HG02938 (cell line): ENCODE results near the gene NRK.
"Not testable (repeated sequence)": the region's sequence is repeated elsewhere in the genome, so short reads cannot be mapped to it uniquely, and the experiment has no call there.

ENCODE experiments used
- ATAC-seq: cut with Tn5 transposase; IDR thresholded peaks from one replicate; pipeline ENCODE4 v1.9.1; 2021; ENCODE audit warnings: mild to moderate bottlenecking, moderate library complexity; ENCODE audit not compliant: unreplicated experiment

NRK gene

GRCh38 chrX:105876658-105877057 is 54.3 kb downstream of the NRK start:
- ATAC-seq = no peak

- ATAC-seq = no peak
Measured at GRCh38 chrX:105880491-105880890, 58.2 kb downstream of the NRK start.

DNA sequence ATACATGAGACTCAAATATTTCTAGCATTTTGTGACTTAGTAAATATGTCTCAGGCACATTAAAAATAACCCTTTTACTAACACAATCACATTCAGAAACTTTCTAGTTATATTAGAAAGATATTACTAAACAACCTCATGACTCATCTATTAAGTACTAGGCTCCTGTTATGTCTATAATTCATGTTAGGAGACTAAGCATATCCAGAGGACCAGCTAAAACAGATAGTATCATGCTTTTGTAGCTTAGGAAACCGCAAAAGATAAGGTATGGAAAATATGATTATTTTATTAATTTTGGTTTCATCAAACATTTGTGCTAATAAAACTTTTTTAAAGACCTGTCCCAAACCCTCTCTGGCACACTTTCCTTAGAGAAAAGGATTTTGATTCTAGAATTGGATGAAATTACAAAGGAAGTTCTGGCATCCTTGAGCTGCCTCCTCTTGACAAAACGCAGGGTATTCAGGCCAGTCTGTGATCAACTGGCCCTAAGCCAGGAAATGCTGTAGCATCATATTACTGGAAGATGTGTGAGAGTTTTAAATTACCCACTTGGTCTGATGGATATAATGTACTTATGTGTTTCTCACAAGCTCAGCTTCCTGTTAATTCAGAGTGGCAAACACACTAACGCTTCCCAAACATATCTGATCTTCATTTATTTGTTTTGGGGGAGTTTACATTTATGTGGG is 60.4 kb downstream of the NRK start:
- no peak for ATAC-seq

- ATAC-seq = no peak
Measured at GRCh38 chrX:105894721-105895120, 72.4 kb downstream of the NRK start.

DNA sequence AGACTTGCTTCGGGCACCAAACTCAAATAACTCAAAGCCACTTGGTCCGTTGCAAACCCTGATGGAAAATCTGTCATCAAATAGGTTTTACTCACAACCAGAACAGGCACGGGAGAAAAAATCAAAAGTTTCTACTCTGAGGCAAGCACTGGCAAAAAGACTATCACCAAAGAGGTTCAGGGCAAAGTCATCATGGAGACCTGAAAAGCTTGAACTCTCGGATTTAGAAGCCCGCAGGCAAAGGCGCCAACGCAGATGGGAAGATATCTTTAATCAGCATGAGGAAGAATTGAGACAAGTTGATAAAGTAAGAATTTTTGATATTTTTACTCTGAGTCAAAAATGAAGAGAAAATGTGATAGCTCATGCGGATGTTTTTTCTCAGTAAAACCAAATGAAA is 87.2 kb downstream of the NRK start:
- no peak for ATAC-seq

DNA sequence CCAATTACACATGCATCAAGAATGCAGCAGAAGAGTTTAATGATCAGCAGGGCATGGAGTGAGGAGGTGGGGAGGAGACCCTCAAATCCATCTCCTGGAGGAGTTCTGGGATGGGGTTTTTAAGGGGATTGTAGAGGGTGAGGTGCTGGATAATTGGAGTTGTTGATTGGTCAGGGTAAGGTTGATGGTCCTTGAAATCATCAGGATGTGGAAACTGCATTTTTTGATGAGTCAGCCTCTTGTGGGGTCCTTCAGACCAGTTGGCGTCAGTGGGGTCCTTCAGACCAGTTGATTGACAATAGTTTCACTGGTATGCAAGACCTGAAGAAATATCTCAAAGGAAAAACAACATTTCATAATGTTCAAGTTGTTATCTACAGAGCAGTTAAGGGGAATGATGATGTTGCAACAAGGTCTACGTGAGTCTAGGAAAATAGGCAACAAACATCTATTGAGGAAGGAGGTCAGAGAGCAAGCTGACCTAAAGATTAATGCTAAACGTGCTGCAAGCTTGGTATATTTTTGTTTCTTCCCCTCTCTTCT is 88.3 kb downstream of the NRK start:
- ATAC-seq = no peak

DNA sequence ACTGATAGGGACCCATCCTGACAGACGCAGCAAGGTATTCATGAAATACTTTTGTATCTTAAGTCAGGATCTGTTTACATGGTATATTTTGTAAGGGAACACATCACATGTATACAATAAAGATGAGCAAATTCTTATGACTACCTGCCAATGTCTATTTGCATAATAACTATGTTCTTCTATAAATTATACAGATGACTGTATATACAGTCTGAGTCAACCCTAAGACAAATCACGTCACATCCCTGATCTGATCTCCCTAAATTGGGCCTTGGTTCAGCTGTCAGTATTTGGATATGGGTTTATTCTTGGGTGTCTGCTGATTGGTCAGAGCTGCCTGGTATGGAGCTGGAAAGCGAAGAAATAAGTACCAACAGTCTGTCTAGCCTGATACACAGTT is 122.9 kb downstream of the NRK start:
- no peak for ATAC-seq

DNA sequence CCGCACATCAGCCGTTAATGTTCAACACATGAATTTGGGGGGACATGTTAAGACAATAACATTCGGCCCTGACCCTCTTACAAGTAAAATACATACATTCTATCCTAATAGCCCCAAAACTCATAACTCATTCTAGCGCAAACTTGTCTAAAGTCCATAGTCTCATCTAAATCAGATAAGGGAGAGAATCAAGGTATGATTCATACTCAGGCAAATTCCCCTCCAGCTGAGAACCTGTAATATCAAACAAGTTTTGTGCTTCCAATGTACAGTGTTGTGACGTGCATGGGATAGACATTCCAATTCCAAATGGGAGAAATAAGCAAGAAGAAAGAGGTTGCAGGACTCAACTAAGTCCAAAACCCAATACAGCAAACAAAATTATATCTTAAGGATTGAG is 147.1 kb downstream of the NRK start:
- ATAC-seq = no peak

DNA sequence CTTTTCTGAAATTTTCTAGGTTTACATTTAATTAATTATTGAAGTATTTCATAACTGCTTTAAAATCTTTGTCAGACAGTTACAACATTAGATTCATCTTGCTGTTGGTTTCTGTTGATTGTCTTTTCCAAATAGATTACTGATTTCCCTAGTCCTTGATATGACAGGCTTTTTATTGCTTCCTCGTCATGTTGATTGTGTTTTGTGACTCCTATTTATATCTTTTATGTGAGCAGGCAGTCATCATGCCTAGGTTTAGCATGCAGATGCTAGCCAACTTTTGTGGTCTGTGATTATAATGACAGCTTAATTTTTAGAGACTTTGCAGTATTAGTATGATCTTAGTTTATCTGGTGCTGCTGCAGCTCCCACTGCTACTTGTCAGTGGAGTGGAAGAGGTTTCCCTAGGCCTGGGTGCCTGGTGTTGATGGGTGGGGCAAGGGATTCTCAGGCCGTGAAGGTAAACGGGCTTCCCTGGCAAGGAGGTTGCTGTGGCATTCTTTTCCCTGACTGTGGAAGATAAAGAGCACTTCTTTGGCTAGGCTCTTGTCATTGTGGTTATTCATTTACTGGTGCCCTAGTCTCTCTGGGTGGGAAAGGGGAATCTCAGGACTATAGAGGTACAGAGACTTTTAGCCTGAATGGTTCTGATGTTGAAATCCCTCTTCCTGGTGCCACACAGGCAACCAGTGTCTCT is 150.5 kb downstream of the NRK start:
- ATAC-seq = no peak

DNA sequence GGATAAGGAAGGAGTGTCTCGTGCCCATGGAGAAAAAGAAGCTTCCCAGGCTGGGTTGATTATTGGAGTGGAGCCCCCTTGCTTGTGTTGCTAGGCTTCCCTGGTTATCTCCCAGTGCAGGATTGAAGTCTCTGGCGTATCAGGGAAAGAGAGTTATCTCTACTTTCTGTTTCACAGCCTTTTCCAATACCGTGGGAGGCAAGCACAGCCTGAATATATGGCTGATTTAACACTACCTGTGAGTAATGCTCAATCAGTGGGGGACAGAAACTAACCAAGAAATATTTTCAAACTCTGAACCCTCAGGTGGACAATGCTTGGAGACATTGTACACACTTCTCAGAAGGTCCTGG is 151.0 kb downstream of the NRK start:
- ATAC-seq = no peak

DNA sequence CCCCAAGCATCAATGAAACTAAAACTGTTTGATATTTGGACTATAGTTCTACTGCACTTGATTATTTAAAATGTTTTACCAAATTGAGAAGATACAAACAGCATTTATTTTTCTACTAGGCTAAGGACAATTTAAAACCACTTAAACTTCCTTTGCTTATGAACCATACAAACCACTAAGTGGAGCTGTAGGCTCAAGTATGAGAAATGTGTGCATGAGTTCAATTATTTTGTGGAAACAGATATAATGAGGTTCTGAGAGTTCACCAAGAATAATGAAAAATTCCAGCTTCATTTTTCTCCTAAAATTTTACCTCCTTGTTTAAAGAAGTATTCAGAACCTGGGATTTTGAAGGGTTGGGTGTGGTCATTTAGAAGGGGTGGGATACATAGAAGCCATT is 153.0 kb downstream of the NRK start:
- no peak for ATAC-seq

- no peak for ATAC-seq
Measured at GRCh38 chrX:105981772-105982485, 159.6 kb downstream of the NRK start.

DNA sequence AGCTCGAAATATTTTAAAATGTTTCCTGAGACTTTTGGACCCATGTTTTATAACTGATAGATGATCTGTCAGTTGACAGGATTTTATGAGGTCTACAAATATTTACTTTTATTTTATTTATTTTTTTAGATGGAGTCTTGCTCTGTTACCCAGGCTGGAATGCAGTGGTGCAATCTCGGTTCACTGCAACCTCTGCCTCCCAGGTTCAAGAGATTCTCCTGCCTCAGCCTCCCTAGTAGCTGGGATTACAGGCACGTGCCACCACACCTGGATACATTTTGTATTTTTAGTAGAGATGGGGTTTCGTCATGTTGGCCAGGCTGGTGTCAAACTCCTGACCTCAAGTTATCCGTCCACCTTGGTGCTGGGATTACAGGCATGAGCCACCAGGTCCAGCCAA is 166.1 kb downstream of the NRK start:
- ATAC-seq = not testable (repeated sequence)

- ATAC-seq = no peak
Measured at GRCh38 chrX:105999294-105999693, 177.0 kb downstream of the NRK start.

DNA sequence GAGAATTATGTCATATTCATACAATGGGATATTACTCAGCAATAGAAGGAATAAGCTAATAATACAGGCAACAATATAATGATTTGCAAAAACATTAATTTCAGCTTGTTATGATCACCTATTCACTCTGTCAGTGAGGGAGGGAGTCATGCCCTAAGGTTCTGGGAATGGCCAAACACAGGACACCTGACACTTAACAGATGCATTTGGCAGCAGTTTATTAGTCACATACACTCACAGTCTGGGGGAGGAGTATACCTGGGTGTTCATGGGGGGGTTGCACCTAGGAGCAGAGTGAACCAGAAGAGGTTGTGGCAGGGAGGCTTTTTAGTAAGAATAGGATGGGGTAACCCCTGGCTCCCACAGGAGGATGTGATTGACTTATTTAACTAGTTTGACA is 177.9 kb downstream of the NRK start:
- ATAC-seq = no peak

DNA sequence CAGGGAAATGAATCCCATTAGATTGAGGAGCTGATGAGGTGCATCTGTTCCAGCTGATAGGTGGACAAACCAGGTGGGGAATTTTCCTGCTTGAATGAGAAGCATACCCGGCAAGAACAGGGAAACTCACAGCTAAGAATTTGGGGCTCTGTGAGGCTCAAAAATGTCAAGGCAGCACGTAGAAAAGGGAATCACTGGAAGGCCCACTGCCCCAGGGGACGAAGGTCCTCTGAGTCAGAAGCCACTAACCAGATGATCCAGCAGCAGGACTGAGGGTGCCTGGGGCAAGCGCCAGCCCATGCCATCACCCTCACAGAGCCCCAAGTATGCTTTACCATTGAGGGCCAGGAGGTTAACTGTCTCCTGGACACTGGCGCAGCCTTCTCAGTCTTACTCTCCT is 178.3 kb downstream of the NRK start:
- ATAC-seq = not testable (repeated sequence)

- no peak for ATAC-seq
Measured at GRCh38 chrX:106005684-106006083, 183.3 kb downstream of the NRK start.

GRCh38 chrX:106007815-106008214 is 185.5 kb downstream of the NRK start:
- ATAC-seq = no peak
